GM21381 (cell line): ENCODE measurements around the gene TSFM.

Experiments used
- ATAC-seq: cut with Tn5 transposase; IDR thresholded peaks from one replicate; pipeline ENCODE4 v1.9.1; 2021; ENCODE audit warnings: mild to moderate bottlenecking, moderate library complexity; ENCODE audit not compliant: unreplicated experiment

TSFM gene

DNA sequence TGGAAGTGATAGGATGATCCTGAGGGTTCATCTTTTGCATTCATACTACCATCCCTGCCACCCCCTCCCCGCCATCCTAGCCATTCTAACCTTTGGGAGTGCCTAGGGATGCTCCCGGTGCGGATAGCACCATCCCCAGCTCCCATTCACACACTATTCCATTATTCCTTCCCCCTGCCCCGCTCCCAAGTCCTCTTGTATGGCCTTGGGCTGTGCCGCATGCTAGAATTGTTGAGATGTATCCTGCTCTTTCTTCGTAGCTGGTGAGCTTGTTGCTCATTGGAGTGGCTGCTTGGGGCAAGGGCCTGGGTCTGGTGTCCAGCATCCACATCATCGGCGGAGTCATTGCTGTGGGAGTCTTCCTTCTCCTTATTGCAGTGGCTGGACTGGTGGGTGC lies 37.1 kb upstream of the TSFM start:
- ATAC-seq: no peak

DNA sequence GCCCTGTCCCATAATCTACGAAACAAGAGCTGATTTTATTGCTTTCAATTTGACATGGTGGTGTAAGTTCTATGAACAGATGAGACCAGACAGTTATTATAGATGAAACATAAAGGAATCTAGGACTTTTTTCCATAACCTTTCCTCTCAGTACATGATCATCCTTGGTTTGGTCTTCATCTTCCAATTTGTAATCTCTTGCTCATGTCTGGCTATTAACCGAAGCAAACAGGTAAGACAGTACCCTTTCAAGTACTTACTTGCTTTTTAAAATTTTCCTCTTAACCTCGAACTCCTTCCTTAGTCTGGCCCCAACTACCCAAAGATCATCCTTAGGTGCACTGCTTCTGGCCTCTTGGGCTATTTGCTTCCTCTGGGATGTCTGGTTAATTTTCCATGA lies 36.6 kb upstream of the TSFM start:
- ATAC-seq: no peak

DNA sequence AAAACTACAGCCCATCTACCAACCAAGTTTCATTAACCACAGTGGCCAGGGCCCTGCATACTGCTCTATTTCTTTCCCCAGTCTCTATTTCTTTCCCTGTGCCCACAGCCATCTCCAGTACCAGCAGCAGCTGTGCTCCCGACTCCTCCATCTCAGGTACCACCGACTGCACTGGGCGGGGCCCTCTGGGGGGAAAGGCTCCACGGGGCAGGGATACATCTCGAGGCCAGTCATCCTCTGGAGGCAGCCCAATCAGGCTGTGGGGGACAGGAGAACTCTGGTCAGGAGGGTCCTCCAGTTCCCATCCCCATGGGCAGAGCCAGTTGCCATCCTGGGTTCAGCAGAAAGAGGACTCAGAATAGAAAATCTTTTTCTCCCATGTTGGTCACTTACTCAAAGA lies 33.5 kb upstream of the TSFM start:
- ATAC-seq: no peak

DNA sequence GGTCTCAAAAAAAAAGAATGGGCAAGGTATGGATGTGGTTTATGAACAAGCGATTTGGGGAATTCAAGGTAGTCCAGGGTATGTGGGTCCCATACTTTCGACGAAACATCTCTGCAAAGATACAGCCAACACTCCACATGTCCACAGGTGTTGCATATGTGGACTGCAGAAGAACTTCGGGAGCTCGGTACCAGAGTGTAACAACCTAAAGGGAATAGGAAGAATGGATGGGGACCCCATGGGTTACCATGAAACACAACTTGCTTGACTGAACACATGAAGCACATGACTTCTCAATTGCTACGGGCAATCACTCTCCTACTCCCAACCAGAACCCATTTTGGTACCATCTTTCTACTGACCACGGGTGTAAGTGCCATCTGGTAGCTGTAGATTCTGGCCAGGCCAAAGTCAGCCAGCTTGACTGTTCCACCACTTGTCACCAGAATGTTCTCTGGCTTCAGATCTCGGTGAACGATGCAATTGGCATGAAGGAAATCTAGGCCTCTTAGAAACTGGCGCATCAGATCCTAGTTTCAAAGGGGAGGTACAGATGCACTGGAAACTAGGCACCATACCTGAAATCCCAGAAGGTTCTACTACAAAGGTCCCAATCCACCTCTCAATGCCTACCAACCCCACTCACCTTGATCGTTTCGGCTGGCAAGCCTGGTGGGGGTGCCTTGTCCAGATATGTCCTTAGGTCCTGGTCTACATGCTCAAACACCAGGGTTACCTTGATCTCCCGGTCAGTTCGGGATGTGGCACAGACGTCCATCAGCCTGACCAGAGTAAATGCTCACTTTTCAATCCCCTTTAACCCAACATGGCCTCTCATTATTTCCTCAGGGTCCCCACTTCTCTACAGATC lies 31.8 kb upstream of the TSFM start:
- no peak for ATAC-seq

DNA sequence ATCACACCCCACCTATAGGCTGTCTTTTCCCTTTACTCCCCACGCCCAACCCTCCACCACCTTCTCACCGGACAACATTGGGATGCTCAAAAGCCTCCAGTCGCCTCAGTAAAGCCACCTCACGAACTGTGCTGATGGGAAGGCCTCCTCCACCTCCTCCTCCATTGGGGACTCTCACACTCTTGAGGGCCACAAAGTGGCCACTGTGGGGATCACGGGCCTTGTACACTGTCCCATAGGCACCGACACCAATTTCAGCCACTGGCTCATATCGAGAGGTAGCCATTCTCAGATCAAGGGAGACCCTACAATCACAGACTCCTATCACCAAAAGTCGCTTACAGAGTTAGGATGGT lies 31.2 kb upstream of the TSFM start:
- ATAC-seq: no peak

DNA sequence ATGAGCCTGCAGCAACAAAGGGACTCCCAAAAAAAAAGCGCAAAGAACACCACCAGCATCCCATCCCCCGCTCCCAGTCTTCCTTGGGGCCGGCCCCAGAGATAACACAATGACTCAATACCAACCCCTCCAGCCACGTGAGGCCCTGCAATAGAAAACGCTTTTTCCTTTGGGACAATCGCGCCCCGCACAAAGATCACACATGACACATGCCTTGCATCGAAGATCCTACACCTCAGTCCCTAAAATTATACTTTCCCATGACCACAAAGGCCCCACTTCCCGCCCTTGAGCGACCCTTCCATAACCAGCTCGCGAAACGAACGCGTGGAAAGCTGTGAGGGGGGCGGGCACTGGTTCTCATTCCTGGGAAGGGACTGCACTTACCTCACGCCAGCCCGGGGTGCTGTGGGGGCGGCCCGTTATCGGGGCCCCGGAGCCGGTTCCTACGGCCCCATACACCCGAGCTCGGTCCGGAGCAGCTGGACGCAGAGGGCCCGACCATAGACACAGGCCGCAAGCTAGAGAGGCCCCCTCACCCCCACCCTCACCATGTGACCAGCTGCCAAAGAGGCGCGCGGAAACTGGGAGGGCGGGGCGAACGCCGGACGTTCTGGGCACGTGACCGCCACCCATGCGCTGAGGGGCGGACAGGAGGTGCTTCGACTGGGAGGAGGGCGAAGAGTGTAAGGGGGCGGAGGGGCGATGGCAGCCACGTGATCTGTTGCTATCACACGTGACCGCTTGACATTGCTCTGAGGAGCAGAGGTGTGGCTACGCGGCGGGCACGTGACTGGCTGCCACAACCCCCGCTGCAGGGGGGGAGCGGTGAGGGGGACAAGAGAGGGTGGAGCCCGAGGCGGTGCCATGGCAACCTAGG lies 30.6 kb upstream of the TSFM start, which contains the start of gene CDK4:
Gene CDK4 (minus strand): TSS at position 523 of the 880 bp plus-strand sequence. CDS start 593 bp downstream, outside the sequence.
- peak; percentile 63 for ATAC-seq

DNA sequence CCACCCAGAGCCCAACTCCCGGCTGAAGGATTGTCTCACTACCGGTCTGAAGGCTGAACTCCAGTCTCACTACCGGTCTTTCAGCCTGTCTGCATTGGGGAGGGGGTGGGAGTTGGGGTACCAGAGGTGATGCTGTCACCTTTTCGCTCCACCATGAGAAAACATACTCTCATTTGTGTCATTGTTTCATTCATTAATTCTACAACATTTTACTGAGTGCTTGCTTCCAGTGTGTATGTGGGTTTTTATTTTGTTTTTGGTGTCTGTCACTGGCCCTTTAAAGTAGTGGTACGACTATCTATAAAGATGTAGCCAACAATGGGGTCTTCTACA lies 30.0 kb upstream of the TSFM start:
- no peak for ATAC-seq

DNA sequence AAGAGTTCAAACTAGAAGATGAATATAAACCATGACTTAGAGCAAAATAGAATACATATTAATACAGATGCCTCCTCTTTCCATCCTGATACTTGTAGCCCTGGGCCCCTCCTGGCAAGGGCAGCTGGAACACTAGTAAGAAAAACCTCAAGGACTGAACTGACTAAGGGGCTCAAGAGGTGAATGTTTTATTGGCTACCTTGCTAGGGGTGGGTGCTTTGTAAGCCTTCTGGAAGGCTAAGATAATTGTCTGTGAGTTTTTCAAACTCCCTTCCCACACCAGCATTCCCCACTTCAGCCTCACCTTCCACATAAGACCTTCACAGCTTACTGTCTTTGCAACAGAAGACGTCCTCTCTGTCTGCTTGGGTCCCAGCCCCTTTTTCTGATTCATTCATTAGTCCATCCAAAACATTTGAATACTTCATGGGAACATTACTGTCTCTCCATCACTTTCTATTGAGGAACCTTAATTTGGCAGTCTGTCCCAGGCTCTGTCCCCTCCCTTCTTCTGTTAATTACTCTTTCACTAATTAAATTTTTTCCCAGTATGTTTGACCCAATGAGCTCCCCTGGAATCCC lies 28.7 kb upstream of the TSFM start:
- no peak for ATAC-seq

DNA sequence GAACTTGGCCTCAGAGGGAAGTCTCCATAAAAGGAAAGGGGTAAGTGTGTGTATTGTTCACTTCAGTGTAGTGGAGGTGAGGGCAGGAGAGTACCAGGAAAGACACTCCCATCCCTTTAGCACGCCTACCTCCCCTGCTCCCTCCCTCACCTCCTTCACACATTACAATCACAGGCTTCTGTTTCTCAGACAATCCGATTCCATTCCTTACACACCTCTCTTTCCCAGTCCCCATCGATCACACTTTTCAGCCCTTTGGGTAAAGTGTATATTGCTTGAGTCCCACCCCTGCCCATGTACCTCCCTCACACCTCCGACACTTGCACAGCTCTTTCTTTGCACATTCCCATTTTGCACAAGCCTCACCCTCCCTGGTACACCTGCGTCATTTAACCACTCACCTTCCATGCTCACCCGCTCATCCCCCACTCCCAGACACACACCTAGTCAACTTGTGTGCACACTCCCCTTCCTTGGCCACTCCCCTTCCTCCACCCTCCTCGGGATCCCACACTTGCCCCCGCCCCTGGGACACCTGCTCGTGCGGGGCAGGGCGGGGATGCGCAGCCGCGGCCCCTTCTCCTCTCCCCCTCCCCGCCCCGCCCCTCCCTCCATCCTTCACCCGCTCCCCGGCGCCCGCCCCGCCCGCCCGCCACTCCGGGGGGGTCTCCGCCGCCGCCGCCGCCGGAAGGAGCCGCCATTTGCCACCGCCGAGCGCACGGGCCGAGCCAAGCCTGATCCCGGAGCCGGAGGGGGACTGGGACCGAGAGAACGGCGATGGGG lies 28.0 kb upstream of the TSFM start, which contains the start of gene MARCHF9:
Gene MARCHF9 (plus strand): TSS at position 693 of the 783 bp plus-strand sequence. CDS start 426 bp downstream, outside the sequence.
- peak; percentile 37 for ATAC-seq

DNA sequence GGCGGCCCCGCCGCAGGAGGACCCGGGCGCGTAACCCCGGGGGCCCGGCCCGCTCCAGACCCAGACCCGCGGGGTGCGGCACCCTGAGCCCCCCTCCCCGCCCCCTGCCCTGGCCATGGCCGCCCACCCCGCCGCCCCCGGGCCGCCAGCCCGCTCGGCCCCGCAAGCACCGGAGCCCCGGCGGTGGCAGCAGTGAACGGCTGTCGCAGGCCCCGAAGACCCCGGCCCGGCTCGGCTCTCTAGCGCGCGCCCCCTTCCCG lies 27.5 kb upstream of the TSFM start:
- ATAC-seq: no peak

DNA sequence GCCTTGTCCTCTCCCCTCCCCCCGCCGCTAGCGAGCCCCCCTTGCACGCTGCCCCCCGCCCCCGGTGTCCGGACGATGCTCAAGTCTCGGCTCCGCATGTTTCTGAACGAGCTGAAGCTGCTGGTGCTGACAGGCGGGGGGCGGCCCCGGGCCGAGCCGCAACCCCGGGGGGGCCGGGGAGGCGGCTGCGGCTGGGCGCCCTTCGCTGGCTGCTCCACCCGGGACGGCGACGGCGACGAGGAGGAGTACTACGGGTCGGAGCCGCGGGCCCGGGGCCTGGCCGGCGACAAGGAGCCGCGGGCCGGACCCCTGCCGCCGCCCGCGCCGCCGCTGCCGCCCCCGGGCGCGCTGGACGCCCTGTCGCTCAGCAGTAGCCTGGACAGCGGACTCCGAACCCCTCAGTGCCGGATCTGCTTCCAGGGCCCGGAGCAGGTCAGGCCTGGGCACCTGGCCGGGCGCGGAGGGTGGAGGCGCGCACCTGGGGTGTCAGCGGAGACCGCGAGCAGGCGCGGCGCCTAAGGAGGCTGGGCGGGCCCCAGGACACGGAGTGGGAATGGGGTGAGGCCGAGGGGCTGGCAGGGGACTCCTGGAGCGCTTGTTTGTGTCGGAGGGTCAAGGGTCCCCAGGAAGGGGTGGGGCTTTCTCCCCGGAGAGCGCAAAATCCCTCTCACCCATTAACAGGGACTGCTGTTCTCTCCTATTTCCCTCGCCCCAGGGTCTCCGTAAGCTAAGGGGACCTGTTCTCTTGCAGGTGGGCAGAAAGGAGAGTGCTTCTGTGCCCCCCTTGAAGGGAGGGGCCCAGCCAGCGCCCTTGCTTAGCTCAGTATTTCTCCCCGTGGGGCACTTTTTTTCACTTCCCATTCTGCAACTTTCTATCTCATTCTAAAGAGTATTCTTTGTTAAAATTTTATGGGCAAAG lies 26.9 kb upstream of the TSFM start:
- ATAC-seq: no peak

DNA sequence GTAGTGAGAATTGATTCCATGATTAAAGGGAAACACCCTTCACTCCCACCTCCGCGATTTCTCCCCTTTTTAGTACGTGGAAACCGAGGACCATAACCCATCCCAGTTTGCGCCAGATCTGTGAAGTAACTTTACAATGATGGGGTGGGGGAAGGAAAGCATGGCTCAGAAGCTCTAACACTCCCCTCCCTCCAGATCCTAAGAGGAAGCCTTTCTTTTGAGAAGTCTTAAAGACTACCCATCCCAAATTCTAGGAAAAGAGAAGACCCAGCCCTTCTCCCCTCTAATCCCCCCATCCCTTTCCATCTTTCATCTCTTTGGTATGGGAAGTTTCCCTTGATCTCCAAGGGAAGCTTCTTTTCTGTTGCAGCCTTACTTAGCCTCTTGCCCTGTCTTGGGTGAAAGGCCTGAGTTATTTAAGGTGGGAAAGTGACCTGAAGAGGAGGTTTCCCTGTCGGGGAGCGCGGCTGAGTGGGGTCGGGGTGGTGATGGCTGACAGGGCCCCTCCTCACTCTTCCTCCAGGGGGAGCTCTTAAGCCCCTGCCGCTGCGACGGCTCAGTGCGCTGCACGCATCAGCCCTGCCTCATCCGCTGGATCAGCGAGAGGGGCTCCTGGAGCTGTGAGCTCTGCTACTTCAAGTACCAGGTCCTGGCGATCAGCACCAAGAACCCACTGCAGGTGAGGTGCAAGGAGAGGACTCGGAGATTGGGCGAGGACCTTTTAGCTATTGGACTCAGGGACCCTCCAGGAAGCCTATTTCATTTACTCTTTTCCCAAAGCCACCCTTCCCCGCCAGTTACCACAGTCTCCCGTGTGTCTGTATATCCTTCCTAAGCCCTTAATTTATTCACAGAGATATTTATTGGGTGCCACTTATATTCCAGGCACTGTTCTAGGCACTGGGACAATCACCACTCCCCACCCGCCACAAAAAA lies 25.9 kb upstream of the TSFM start:
- ATAC-seq: no peak

DNA sequence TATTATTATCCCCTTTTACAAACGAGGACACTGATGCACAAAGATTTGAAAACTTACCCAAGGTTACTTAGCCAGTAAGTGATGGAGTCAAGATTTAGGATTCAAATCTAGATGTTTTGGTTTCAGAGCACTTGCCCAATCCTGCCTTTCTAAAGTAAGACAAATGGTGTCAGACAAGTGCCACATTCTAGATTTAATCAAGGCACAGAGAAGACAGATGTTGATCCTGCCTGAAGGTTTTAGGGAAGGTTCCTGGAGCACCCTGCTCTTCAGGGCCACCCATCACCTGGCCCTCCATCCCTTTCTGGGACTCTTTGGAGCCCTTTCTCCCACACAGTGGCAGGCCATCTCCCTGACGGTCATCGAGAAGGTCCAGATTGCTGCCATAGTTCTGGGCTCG lies 24.8 kb upstream of the TSFM start:
- no peak for ATAC-seq

DNA sequence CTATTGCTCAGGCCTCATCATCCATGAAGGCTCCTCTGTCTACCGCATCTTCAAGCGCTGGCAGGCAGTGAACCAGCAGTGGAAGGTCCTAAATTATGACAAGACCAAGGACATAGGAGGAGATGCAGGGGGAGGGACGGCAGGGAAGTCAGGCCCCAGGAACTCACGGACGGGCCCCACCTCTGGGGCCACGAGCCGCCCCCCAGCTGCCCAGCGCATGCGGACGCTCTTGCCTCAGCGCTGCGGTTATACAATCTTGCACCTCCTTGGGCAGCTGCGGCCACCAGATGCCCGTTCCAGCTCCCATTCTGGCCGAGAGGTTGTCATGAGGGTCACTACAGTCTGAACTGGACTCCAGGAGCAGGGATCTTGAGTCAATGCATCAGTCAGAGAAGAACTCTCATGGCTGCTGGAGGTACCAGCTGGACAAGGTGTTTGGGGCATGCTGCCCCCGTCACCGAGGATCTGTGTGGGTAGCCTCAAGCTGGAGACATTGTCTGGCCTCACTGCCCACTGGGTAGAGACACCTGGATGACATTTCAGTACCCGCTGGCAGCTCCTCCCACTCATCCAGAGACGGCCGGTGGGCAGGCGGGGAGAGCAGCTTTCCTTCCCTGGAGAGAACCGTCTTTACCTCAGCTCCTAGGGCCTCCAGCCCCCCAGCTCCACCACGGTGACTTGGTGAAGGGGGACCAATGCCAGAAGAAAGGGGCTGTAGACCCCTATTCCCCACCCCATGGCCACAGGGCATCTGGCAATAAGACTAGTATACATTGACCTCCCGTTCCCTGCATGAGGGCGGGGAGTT lies 23.8 kb upstream of the TSFM start:
- no peak for ATAC-seq

DNA sequence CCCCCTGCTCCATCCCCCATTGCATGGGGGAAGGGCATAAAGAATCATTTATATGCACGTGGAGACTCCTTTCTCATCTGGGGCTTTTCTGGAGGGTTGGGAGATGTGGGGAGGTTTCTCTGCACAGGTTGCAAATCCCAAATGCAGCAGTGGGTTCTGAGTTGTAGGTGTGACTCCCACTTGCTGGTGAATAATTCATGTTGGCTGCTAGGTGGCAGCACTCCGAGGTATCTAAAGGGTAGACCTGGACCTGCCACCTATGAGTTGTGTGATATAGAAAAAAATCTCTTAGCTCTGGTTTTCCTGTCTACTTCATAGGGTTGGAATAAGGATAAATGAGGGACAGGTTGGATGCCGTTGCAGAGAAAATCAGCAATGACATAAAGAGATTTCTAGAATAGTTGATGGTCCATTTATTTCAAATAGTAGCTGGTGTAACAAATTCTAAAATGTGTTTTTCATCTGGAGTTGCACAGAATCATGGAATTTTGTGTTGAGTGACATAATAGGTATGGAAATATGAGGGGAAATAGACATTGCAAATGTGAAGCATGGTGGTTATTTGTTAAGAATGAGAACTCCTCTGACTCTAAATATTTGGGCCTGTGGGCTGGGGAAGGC lies 23.1 kb upstream of the TSFM start:
- ATAC-seq: no peak

DNA sequence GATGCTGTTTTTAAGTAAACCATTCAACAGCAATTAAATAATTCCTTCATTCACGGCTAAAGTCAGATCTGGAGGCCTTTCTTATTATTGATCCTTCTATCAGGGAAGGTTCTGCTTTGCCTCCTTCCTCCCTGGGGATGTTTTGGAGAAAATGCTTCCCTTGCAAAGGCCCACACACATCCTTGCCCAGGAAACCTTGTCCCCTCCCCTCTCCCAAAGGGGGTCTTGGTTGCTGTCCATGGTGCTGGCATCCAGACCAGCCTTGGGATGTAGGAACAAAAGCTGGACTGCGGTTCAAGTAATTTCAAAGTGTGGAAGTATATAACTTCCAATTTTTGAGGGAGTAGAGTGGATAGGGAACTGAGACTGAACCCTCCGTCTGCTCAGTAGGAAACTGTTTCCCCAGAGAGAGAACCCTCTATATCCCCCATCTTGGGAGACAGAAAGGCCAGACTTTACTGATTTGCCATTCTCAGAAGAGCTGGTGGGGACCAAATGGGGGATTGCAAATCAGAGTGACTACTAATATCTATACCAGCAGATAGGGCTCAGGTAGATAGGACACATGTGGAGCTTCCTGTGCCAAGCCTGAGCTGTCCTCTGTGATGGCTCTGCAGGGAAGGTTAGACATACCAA lies 22.1 kb upstream of the TSFM start:
- no peak for ATAC-seq

DNA sequence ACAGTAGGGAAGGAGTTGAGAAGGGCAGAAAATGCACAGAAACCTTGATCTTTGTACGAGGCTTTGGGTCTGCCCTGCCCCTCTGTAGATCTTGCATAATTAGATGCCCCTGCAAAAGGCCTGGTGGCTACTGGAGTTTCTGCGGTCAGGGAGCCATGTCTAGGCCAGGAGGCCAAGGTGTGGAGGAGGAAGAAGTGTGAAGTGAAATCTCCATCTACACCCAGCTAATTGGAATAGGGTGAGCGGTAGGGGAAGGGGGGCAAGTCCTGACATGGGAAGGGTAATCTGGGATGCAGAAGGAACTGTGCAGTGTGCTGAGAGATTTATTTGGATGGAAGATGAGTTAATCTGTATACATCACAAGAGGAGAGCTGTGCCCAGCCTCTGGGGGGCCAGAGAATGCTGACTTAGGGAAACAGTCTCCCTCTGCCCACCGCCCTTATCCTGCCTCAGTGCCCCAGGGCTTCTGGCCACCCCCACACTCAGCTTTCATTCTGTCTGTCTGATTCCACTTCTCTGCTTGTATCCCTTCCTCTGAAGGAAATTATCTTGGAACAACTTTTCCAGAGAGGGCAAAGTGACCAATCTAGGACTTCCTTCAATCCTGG lies 21.1 kb upstream of the TSFM start:
- ATAC-seq: no peak
